Activated naive CD4-positive, alpha-beta T cell treated with anti-CD3 and anti-CD28 coated beads, Interleukin-2, amount 50 U/mL, for 16 hours (primary cell): ENCODE data around the gene ANKS1A.
"Not testable (repeated sequence)": the region's sequence is repeated elsewhere in the genome, so short reads cannot be mapped to it uniquely, and the experiment has no call there.

ENCODE experiments used
- DNase-seq: peaks from one replicate; pipeline ENCODE4 v3.0.0-alpha.2; 2020

Gene ANKS1A

GRCh38 chr6:35003886-35004530, 115.0 kb downstream of the ANKS1A start:
- not testable (repeated sequence) for DNase-seq

- DNase-seq, result no peak
These were observed 118.0 kb downstream of the ANKS1A start for GRCh38 chr6:35007016-35007415.

GRCh38 chr6:35008858-35009257, 119.8 kb downstream of the ANKS1A start:
- no peak for DNase-seq

GRCh38 chr6:35011096-35012041, 122.3 kb downstream of the ANKS1A start:
- no peak for DNase-seq

GRCh38 chr6:35013701-35014100, 124.6 kb downstream of the ANKS1A start:
- DNase-seq, result no peak

GRCh38 chr6:35014341-35014740, 125.3 kb downstream of the ANKS1A start:
- DNase-seq, result no peak

GRCh38 chr6:35014786-35015185, 125.7 kb downstream of the ANKS1A start:
- DNase-seq, result no peak

- DNase-seq, result no peak
These were observed 126.4 kb downstream of the ANKS1A start for GRCh38 chr6:35015476-35015875.

- DNase-seq, result no peak
These were observed 126.9 kb downstream of the ANKS1A start for GRCh38 chr6:35015996-35016395.

- DNase-seq, result no peak
These were observed 127.7 kb downstream of the ANKS1A start for GRCh38 chr6:35016502-35017321.

- DNase-seq, result no peak
These were observed 128.5 kb downstream of the ANKS1A start for GRCh38 chr6:35017411-35018181.

- DNase-seq, result no peak
These were observed 129.1 kb downstream of the ANKS1A start for GRCh38 chr6:35018182-35018519.

GRCh38 chr6:35018746-35019145, 129.7 kb downstream of the ANKS1A start:
- no peak for DNase-seq

GRCh38 chr6:35019171-35019570, 130.1 kb downstream of the ANKS1A start:
- no peak for DNase-seq

- DNase-seq, result no peak
These were observed 130.8 kb downstream of the ANKS1A start for GRCh38 chr6:35019831-35020230.

- no peak for DNase-seq
These were observed 131.9 kb downstream of the ANKS1A start for GRCh38 chr6:35021004-35021403.

- DNase-seq, result no peak
These were observed 134.3 kb downstream of the ANKS1A start for GRCh38 chr6:35023091-35024000.

GRCh38 chr6:35024551-35025054, 135.5 kb downstream of the ANKS1A start:
- no peak for DNase-seq

- DNase-seq, result no peak
These were observed 136.5 kb downstream of the ANKS1A start for GRCh38 chr6:35025232-35026188.
